ENCODE data around the gene STAC3.
"Not testable (repeated sequence)": the region's sequence is repeated elsewhere in the genome, so short reads cannot be mapped to it uniquely, and the experiment has no call there.

Gene STAC3

DNA sequence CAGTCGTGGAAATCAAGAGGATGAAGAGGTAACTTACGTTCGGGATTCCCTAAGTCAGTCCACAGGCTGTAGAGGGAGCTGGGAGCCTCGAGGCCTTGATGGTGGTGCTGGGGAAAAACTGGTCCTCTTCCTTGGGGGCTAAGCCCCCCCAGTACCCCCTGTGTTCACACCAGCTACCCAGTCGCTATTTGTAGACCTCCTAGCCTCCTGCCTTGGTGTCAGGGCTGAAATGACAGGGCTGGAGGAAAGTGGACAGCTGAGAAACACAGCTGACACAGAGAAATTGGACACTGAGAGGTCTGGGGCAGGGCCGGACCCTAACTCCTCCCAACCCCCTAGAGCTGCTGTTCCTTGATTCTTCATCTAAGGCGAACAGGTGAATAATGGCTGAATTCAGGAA, at the start of gene STAC3:
TSS of gene STAC3 (minus strand) at position 232 of the 400 bp plus-strand sequence. CDS start 1,551 bp downstream, outside the sequence.
- DNase-seq: no peak

DNA sequence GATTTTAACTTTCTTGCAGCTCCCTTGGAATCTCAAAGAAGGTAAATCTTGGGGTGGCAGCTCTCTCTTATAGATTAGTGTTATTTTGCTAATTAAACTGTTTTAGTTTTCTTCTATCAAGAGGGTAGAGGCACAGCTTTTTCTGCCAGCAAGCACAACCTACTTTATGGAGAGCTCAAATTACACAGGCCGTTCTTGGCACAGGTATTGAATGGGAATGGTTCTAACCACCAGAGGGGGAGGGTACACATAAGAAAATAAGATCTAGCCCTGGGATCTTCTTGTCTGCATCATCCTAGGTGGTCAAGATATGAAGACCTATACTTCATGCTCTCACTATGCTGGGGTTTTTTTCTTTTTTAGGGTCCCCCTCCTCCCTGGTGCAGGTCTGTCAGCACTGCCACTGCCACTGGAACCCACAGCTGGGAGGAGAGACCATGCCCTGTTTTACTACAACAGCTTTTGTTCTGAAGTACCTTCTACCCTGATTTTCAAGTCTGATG, 48.6 kb upstream of the STAC3 start:
- DNase-seq: no peak

DNA sequence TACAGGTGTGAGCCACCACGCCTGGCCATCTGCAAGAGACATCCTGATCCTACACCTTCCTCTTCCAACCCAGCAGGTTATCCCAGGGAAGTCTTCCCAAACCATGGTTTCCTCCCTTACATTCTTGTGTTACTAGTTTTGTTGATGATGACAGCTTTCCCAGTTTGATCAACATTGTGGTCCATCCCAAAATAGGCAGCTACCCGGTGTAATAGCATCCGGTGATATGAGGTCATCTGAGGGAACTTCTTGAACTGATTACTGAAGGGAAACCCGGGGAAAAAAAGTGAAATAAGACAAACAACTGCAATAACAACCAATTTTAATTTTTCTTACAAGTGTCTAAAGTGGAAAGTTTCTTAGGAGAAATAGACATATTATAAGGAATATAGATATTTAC, 45.3 kb upstream of the STAC3 start:
- DNase-seq: no peak

DNA sequence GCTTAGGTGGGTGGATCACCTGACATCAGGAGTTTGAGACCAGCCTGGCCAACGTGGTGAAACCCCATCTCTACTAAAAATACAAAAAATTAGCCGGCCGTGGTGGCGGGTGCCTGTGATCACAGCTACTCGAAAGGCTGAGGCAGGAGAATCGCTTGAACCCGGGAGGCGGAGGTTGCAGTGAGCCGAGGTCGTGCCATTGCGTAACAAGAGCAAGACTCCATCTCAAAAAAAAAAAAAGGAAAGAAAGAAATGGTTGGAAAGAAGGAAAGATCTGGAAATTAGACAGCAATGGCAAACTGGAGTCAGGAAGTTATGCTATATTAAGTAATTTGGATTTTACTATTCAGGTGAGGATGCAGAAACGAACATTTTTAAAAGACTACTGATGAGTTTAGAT, 31.1 kb upstream of the STAC3 start:
- DNase-seq: not testable (repeated sequence)

DNA sequence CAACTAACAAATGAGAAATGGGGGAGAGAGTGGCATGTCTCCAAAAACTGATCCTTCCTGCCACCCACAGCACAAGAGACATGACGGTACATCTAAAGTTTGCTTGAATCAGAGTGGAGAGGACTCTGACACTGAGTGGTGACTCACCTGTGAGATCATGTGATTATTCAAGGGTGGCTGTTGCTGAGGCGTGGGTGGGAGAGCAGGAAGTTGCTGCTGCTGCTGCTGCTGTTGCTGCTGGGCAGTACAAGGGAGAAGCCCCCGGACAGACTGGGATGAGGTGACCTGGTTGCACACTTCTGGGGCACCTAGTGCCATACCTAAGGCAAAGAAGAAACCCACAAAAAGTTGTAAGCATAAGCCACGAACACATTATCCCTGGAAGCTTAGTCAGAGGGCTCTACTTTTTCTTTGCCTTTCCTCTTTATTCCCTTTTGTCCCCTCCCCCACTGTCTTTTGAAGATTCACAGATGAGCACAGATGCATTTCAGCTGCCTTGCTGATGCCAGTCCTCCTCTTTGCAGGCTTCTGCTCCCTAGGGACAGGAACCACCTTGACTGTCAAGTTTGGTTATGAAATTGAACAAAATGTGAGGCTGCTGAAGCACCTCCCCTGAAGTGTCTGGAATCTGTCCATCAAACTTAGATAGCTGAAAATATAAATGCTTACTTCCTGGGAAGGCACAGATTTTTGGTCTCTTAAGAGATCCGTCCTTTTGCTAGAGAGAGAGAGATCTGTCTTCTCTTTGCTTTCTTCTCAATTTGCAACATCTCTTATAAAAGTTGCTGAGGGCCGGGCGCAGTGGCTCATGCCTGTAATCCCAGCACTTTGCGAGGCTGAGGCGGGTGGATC, 29.4 kb upstream of the STAC3 start:
- DNase-seq: peak; percentile 66

DNA sequence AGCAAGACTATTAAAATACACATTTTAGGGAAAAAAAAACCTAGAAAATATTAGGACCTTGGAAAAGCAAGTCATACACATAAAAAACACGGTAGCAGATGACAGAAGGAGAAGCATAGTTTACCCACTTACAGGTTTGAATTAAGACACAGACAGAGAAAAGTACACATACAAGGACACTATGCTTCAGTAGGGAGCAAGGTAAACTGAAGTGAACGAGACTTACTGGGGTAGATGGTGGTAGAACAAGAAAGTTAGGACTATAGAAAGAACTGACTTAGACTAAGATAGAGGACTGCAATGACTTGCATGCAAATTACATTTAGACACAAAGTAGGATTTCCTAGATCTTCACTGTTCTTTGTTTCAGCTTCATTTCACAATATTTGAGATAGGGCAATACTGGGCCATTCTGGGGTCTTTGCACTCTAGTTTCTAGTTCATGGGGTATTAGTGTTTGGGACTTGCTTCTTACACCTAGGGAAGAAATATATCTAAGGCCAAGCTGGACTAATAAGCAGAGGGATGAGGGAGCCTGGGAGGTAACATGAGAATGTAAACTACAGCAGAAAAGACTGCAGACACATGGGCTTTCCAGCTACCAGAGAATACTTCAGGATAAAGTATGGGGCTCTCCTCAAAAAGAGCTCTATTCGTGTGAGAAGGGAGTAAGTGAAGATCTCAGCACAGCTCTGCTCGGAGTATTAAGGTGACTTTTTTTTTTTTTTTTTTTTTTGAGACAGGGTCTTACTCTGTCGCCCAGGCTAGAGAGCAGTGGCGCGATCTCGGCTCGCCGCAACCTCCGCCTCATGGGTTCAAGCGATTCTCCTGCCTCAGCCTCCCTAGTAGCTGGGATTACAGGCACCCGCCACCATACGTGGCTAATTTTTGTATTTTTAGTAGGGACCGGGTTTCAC, 27.7 kb upstream of the STAC3 start:
- no peak for DNase-seq

DNA sequence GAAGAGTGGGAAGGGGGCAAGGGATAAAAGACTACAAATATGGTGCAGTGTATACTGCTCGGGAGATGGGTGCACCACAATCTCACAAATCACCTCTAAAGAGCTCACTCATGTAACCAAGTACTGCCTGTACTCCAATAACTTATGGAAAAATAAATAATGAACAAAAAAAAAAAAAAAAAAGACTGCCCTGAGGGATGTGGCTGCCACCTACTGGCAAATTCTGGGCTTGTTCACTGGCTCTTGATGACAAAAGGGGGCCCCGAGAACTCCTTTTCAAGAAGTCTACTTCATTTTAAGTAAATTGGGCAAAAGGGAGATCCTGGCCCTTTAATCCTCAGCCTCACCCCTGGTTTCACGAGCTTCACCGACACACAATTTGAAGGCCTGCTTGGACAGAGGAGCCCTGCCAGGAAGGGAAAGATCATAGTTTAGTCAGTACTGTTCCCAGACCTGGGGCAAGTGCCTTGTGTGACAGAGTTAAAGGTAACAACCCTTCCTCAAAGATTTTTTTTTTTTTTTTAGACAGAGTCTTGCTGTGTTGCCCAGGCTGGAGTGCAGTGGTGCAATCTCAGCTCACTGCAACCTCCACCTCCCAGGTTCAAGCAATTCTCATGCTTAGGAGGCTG, 26.1 kb upstream of the STAC3 start:
- DNase-seq: peak; percentile 20

DNA sequence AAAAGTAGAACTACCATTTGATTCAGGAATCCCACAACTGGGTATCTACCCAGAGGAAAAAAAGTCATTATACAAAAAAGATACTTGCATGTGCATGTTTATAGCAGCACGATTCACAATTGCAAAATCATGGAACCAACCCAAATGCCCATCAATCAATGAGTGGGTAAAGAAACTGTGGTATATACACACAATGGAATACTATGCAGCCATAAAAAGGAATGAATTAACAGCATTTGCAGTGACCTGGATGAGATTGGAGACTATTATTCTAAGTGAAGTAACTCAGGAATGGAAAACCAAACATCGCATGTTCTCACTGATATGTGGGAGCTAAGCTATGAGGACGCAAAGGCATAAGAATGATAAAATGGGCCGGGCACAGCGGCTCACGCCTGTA, 25.2 kb upstream of the STAC3 start:
- DNase-seq: not testable (repeated sequence)

DNA sequence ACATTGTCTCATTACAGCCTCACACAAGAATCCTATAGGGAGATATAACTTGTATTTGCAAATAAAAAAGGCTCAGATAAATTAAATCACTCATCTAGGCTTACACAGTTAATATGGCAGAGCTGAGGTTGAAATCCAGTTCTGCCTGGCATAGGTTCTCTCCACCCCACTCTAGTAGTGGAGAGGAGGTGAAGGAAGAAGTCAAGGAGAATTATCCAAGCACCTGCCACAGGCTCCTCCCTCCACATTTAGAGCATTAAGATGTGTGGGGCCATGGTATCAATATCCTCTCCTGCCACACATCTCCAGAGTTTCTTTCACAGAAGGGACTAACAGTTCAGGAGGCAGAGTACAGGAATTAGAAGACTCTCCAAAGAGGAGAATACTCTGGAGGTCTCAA, 22.5 kb upstream of the STAC3 start:
- DNase-seq: no peak

DNA sequence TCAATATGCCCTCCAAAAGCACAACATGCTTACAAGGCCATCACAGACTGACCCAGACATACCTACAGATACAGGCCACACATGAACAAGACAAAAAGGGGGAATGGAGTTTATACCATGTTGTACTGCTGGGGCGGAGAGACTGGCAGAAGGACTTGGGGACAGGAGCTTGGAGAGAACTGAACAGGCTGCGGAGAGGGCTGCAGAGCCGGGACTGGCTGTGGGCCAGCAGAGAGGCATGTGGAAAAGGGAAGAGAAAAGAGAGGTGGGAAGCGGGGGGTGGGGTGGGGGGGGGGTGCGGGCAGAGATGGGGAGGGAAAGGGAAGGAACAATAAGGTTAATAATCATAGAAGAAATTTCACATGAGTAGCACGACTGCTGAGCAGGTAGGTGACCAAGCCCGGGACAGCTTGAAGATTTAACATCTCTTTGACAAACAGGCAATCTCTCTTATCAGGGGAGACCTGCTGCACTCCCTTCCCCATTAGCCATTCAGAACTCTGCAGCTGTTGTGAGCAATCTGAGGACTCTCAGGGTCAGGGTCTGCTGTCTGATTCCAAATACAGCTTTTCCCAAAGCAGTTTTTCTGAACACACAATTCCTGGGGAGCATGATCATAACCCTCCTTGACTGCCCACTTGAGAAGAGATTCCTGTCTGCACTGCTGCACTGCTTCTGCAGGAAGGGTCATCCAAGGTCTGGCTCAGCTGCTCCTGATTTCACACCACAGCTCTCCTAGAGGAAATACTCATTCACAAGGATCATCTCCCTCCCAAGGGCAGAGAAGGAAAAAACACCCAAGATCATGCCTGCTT, 21.6 kb upstream of the STAC3 start:
- DNase-seq: no peak

DNA sequence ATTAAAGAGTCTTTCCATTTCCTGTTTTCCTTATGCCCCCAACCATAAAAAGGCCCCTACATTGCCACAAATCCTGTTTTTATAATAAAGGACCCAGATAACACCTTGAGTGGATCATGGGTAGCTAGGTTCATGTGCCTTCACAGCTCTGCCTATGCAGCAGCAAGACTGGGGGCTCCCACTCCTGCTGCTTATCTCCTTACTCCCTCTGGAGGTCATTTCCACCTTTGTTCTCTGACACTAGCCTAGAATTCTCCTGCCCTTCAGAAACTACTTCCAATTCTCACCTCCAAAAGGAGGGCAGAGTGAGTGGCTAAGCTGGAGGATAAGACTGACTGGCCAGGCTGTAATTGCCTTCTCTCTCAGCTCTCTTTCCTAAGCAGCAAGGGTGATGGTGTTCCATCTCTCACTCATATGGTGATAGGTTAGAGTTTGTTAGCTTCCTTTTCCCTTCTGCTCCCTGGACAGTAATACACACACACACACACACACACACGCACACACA, 20.0 kb upstream of the STAC3 start:
- no peak for DNase-seq

DNA sequence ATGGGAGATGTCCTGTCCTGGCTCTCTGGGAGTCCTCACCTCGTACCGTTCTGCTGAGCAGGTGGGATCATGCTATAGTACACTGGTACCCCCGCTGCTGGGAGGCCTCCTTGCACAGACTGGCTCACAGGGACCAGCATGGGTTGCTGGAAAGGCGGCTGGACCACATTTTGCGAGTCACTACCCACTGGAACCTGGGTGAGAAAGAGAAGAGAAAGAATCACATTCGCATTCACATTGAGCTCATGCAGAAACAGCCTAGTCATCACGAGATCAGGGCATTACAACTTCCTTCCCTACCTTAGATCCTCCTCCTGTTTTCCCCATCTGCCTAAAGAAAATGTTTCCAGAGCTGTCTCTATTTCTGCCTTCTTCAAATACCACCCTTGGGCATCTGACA, 17.3 kb upstream of the STAC3 start:
- DNase-seq: no peak

DNA sequence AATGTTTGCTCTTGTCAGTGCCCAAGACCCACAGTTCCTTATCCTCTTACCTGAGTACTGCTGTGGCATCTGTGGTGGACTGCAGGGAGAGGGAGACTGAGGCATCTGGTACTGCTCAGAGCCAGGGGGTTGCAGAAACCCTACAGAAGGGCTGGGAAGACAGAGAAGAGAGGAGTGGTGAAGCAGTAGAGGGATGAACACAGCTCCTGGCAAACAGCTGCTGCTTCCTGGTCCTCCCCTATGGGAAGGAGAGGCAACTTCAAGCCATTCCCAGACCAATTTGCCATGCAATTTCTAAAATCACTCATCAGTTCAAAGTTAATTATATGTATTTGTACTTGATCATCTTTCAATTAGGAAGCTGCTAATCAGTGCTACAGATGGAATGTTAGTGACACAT, 15.7 kb upstream of the STAC3 start:
- no peak for DNase-seq

DNA sequence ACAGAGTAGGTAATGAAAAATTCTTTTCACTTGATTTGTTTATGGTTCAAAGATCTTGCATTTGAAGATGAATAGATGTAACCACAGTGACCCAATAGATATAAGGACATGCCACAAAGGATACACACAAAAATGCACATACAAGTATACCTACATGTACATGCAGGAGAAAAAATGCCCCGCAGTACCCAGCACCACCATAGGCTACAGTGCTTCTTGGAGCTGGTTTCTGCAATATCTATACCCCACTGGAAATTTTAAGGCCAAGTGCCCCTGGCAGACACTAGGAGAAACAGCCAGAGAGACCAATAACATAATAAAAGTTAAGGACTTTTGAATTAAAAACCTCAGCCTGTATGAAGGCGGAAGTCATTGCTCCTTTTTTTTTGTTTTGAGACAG, 12.1 kb upstream of the STAC3 start:
- DNase-seq: no peak

DNA sequence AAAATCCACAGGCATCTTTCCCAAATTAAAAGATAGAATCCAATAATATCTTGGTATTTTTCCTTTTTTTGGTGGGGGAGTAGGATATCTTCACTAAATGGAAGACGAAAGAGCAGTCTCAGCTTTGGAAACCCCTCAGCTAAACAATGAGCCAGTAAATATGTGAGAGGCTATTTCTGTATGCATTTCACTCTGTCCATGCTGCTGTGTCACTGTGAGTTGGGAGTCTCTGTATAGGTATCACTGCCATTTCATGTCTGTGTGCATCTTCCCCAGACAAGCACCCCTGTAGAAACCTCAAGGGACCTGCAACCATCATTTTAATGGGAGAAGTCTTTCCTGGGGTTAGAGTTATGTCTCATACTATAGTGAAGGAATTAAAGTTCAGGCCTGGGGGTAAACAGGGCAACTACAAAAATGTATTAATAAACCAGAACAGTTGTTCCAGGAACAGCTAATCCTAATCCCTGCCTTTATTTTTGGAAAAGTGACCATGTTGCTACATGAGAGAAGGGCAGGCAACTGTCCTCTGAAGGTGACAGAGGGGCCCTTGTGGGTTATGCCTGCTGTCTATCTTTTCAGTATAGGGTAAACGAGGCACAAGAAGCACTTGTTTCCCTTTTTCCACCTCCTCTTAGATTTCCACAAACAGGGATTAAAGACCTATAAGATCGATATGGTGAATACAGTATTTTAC, 11.3 kb upstream of the STAC3 start:
- no peak for DNase-seq

DNA sequence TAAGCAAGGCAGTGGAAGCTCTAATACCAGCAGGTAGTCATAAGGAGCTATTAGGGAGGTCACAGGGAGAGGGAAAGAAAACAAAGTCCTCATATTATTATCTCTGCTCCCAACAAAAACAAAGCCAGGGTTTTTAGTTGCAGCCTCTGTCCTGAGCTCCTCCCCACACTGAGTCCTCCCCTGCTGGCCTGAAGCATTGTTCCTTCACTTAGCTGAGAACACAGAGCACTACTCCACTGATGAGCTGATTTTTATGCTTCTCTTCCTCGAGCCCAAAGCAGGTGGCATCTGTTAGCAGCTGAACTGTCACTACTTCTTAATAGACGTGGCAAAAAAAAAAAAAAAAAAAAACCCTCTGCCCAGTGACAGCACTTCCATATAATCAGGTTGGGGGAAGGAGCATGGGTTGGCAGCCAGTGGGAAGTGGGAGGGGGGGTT, 10.5 kb upstream of the STAC3 start:
- no peak for DNase-seq

DNA sequence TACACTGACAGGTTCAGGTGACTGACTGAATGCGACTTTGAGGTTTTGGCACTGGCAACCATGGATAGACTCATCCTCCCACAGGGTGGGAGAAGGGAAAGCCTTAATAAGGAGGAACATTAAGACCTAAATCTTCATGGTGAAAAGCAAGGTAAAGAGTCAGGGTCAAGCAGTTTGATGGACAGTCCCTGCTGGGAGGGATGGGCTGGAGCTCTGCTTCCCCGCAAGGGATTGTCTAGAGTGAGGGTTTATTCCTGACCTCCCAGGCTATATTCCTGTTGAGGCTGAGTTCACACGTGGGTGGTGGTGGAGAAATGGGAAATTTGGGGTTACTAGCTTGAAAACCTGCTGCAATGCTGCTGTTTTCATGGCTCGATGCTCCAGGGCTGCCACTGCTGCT, 9.4 kb upstream of the STAC3 start:
- DNase-seq: no peak

DNA sequence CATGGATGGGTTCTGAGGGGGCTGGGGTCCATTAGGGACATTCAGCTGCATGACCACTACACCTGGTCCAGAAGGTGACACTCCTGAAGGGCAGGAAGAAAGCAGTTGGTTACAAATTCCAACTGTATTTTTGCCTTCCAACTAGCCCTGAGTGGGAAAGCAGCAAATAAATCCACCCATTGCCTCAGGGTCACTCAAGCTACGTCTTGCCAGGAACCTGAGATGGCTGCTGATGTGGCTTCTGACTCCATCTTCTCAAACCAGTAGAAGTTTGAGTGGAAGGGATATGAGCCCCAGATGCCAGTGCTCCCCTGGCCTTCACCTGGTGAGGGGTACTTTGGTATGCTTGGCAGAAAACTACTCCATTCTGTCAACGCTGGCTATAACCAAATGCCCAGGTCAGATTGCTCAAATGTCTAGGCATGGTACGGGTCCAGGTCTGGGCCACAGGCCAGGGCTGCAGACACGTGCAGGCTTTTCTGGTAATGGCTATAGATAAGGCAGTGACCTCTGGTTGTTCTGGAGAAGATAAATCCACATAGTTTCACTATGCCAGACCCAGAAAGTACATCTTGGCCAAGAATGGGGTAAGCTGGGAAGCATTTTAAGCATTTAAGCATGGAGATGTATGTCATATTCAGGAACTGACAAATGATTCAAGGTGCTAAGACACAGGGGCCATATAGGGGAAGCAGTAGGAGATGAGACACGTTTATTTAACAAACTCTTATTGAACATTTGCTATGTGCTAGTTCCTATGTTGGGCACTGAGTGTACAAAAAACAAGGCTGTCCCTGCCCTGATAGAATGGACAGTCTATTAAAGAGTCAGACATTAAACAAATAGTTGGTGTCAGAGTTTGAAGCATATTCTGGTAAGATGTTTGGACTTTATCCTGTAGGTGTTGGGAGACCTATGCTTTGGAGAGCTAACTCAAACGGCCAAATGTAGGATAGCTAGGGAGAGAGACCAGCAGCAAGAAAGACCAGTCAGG, 8.3 kb upstream of the STAC3 start:
- no peak for DNase-seq

DNA sequence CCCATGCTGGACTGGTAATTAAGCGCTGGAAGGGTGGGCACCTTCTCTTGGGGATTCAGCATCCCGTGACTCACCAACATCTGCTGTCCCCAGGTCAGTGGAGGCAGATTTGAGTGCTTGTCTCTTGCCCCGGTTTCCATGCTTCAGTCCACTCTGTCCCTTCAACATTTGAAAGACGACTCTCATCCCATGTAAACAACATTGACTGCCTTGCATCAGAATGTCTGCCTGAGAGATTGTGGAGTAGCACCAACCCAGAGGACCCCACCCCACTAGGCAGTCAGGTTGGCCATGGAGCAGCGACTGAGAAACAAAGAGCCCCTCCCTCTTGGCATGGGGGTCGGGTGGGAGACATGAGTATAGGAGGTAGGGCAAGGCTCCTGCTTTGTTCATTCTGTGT, 4.9 kb upstream of the STAC3 start:
- DNase-seq: no peak
